Adrenal gland (tissue), 12 donors: ENCODE data around the gene GNAI3. TPM values are rescaled to one million over a fixed set of nuclear protein-coding genes. Genes with fewer than 3 reads are reported as not detected.

Source experiments
- DNase-seq, 7 donors: peaks; one replicate each; pipeline ENCODE4 v3.0.0-alpha.2; 2019 to 2020
- H3K27ac ChIP-seq, 5 donors: fragments of 200-600 bp; sonication (generic) in 4 of 5; 1 replicate in 3 of 5; 2 replicates in 2 of 5; pipeline versions ENCODE4 v1.5.1 to v1.8.0; 2016 to 2020; ENCODE audit warnings: mild to moderate bottlenecking in 1 of 5
- H3K27me3 ChIP-seq: fragments of 200-600 bp; 2 replicates; pipeline ENCODE4 v1.8.0; 2021
- H3K36me3 ChIP-seq, 2 donors: fragments of 200-600 bp; replicated peaks in 1 of 2; 1 replicate in 1 of 2; 2 replicates in 1 of 2; pipeline versions ENCODE4 v1.5.1 to v1.8.0; 2018 to 2022
- H3K4me1 ChIP-seq, 2 donors: fragments of 200-600 bp; replicated peaks in 1 of 2; 1 replicate in 1 of 2; 2 replicates in 1 of 2; pipeline versions ENCODE4 v1.5.1 to v1.8.0; 2018 to 2021
- H3K4me3 ChIP-seq, 4 donors: fragments of 200-600 bp; sonication (generic) in 3 of 4; one replicate each; pipeline ENCODE4 v1.5.1; 2016 to 2018
- H3K9me3 ChIP-seq, 3 donors: fragments of 200-600 bp; sonication (generic) in 1 of 3; replicated peaks in 1 of 3; 1 replicate in 2 of 3; 2 replicates in 1 of 3; pipeline versions ENCODE4 v1.5.1 to v1.8.0; 2016 to 2021
- POLR2A ChIP-seq, 2 donors: fragments of 450-650 bp; IDR thresholded peaks; one replicate each; pipeline ENCODE4 v1.6.1; 2017; ENCODE audit warnings: antibody characterized with exemption in 2 of 2, mild to moderate bottlenecking in 2 of 2, moderate library complexity in 1 of 2
- WGBS, 4 donors: extraction: QIAGEN DNeasy Blood & Tissue Kit in 2 of 4; methylation state at CpG; one replicate each; pipeline versions ENCODE4 v1.1.5 to v1.1.7; 2013 to 2017; 5-methylcytosine and 5-hydroxymethylcytosine counted together
- intact Hi-C, 2 donors: fragments of 100-400 bp; cut with DNase I; formaldehyde crosslinking; loops; one replicate each; pipeline versions ENCODE4 v1.14.1 to v1.15.0; 2022 to 2023
- polyA plus RNA-seq, 3 donors: library from polyadenylated mRNA; stranded (reverse); fragments of 200-250 nt in 2 of 3; fragments of 350-450 nt in 1 of 3; fragmentation: Illumina TruSeq in 1 of 3; extraction: RNeasy Lipid Tissue Mini Kit (QIAGEN cat#74804) in 1 of 3; gene quantifications; one replicate each; pipeline ENCODE4 v1.2.3, GENCODE V29; 2013 to 2014
- total RNA-seq, 9 donors: library from RNA; depleted of rRNA in 4 of 9; stranded (reverse); fragments of >200 nt in 4 of 9; fragments of 120-200 nt in 1 of 9; fragmentation: NEBNext Ultra II Directional in 1 of 9; extraction: Animal tissue kit (Norgen Biotek cat#: 25700) in 1 of 9; gene quantifications; one replicate each; pipeline versions ENCODE4 v1.1.0 to v1.2.4, GENCODE V29; 2013 to 2023
- TF ChIP-seq, protein P1 (sequence below), 6 experiments: fragments of 450-650 bp in 4 of 6; fragments of 200-600 bp in 2 of 6; sonication (generic) in 1 of 6; IDR thresholded peaks; 1 replicate in 5 of 6; 2 replicates in 1 of 6; pipeline versions ENCODE4 v1.5.1 to v1.8.0; 2016 to 2021; ENCODE audit warnings: antibody characterized with exemption in 6 of 6, mild to moderate bottlenecking in 2 of 6, moderate library complexity in 1 of 6
- donor health status: healthy with polysubstance abuse.
- donor health status: Bipolar disorder and iron deficiency.
- donor health status: DM: yes; HTN: yes; CAD: no.
- donor health status: DM: no; HTN: no; CAD: no.
- donor health status: DM: no; HTN: no; CAD: no.
- donor health status: DM: yes; HTN: yes; CAD: no.

GNAI3 gene
- total and polyA plus RNA-seq, 12 donors: 1.6 to 12.0 (median 5.6) TPM

DNA sequence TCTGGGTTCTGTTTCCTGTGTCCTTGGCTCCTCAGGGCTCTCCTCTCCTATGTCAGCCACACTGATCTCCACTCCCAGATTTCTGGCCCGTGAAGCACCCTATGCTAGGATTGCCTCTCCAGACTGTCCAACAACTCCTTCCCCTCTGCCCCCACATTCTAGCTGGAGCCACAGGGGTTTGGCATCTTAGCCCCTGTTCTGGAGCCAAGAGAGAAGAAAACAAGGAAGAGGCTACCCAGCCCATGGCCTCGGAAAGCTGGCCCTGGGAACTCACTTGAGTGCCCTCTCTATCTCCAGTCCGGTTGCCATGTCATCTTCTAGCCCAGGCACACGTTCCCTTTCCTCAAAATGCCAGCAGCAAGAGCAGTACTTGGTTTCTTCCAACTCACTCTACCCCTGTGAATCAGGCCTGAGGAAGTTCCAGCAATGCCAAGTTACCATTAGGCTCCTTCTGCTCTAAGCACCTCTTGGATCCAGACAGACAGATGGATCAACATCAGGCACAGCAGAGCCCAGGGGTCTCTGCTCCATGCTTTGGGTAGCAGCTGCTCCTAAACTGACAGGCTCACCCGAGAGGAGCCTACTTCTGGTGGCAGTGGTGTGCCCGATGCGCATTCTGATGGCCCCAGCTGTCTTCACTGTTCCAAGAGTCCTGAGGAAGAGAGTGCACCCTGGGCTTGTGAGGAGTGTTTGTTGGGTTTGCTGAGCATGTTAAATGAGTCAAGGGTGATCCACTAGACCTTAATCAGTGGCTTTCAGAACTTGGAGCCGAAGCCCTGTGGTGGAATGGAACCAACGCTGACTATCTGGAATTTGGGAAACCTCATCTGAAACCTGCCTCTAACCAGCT, 20.3 kb upstream of the GNAI3 start:
- Histone ChIP-seq H3K36me3 (no peaks in the 10 kb centered on the region), H3K27me3 (no peaks in the 10 kb centered on the region), H3K4me3 (no peak overlapping the region), H3K27ac (no peak overlapping the region), H3K9me3 (no peaks in the 10 kb centered on the region), H3K4me1 (peaks cover 14 to 27% of the 10 kb centered on the region in 2 donors)
- intact Hi-C loops: loop anchor here in 1 of 2 donors (2.0 kb wide), 1 partner anchor 31 kb away; no protein-coding TSS in a partner anchor
- TF ChIP-seq, protein P1, sequence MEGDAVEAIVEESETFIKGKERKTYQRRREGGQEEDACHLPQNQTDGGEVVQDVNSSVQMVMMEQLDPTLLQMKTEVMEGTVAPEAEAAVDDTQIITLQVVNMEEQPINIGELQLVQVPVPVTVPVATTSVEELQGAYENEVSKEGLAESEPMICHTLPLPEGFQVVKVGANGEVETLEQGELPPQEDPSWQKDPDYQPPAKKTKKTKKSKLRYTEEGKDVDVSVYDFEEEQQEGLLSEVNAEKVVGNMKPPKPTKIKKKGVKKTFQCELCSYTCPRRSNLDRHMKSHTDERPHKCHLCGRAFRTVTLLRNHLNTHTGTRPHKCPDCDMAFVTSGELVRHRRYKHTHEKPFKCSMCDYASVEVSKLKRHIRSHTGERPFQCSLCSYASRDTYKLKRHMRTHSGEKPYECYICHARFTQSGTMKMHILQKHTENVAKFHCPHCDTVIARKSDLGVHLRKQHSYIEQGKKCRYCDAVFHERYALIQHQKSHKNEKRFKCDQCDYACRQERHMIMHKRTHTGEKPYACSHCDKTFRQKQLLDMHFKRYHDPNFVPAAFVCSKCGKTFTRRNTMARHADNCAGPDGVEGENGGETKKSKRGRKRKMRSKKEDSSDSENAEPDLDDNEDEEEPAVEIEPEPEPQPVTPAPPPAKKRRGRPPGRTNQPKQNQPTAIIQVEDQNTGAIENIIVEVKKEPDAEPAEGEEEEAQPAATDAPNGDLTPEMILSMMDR (IDR thresholded peaks at IDR 0.05): no peak
- TF ChIP-seq POLR2A (IDR thresholded peaks at IDR 0.05): no peak
- 82 to 89% (median 86%) methylated on average over 9 of the region's 9 CpGs for WGBS, 4 donors
- DNase-seq: peak in 1 of 7 donors; percentile 41

DNA sequence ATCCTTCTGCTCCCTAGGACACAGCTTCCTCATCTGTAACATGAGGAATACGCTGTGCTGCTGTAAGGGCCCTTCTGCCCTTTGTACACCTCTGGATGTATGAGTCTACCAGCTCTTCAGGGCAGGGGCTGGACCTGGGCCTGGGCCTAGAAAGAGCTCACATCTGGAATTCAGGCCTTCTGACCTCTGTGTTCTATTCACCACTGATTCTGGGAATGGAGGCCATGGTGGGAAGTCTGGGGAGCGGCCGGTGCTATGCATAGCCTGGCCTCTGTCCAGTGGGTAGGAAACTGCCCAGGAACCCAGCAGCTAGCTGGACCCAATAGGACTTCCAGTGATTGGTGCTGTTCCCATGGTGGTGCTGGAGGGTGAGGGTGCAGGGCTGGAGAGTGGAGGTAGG, 19.7 kb upstream of the GNAI3 start:
- no peak overlapping the region for H3K4me3 ChIP-seq
- DNase-seq: no peak
- H3K4me1 ChIP-seq: peaks cover 14 to 27% of the 10 kb centered on the region in 2 donors
- no peaks in the 10 kb centered on the region for H3K36me3 ChIP-seq
- WGBS, 4 donors: 79 to 92% (median 84%) methylated on average over 2 to 3 of the region's 3 CpGs
- H3K27me3 ChIP-seq: no peaks in the 10 kb centered on the region
- TF ChIP-seq, protein P1 (IDR thresholded peaks at IDR 0.05): no peak
- no peak for TF ChIP-seq POLR2A (IDR thresholded peaks at IDR 0.05)
- H3K27ac ChIP-seq: no peak overlapping the region
- no peaks in the 10 kb centered on the region for H3K9me3 ChIP-seq
- intact Hi-C loops: loop anchor here in 1 of 2 donors (2.0 kb wide), 1 partner anchor 32 kb away; no protein-coding TSS in a partner anchor

DNA sequence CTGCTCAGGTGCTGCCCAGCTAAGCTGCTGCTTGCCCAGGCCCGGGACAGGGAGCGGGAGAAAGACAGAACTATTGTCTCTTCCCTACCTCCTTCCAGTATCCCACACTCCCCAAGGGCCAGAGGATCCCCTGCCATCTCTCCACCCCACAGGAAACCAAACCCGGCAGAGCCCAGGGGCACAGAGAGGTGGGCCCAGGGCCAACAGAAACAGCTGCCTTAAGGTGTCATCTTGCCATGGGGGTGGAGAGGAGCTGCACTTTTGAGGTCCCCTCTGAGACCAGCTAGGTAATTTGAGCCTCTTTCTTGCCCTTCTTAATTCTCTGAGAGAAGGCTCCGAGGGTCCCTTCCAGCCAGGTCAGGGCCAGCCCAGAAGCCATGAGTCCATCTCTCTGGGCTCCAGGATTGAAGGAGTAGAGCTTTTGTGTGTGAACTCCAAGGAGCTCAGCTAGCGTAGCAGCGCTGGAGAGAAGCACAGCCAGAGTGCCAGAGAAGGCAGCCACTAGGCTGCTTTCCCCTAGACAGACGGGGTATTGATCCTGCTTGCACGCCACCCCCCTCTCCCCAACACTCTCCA, 18.4 kb upstream of the GNAI3 start:
- intact Hi-C loops: loop anchor here (2.0 to 10.0 kb wide), 4 partner anchors 19 to 255 kb away; partner anchors contain the start of gene PSMA5 (in 1 of the 2)
- peaks cover 14 to 27% of the 10 kb centered on the region in 2 donors for H3K4me1 ChIP-seq
- no peaks in the 10 kb centered on the region for H3K27me3 ChIP-seq
- DNase-seq: no peak
- no peaks in the 10 kb centered on the region for H3K36me3 ChIP-seq
- 57 to 68% (median 62%) methylated on average over 3 to 8 of the region's 8 CpGs for WGBS, 4 donors
- H3K27ac ChIP-seq: peak overlapping the region in 3 of 5 donors; percentile 23 to 57 (median 30)
- H3K9me3 ChIP-seq: no peaks in the 10 kb centered on the region
- H3K4me3 ChIP-seq: no peak overlapping the region
- TF ChIP-seq, protein P1 (IDR thresholded peaks at IDR 0.05): no peak
- no peak for TF ChIP-seq POLR2A (IDR thresholded peaks at IDR 0.05)

DNA sequence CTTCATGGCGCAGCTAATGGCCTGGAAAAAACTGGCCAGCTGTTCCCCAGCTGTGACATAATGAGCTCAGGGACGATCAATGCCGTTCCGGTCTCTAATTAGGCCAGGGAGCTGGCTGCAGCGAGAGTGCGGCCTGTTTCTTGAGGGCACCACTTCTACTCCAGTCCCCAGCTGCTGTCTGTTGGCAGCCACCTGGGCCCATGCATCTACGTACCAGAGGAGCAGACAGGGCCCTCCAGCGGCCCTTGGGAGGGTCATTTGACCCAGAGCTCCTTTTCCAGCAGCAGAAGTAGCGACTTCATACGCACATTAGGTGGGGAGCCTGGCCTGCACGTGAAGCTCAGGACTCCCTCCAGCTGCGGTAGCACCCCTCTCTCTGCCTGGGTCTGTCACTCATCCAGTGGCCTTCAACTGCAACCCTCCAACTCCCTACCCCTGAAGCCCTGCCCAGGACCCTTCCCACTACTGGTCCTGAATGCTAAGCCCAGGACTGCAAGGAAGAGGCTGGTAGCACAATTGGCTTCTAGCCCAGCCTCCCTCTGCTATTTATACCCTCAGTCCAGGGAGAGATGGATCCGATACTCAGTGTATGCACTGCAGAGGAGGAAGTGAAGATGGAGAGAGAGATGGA, 17.8 kb upstream of the GNAI3 start:
- no peak overlapping the region for H3K4me3 ChIP-seq
- H3K27ac ChIP-seq: peak overlapping the region in 3 of 5 donors; percentile 23 to 57 (median 30)
- intact Hi-C loops: loop anchor here (2.0 to 10.0 kb wide), 3 partner anchors 20 to 256 kb away; partner anchors contain the start of gene PSMA5 (in 1 of the 2)
- peaks cover 14 to 27% of the 10 kb centered on the region in 2 donors for H3K4me1 ChIP-seq
- TF ChIP-seq, protein P1 (IDR thresholded peaks at IDR 0.05): no peak
- TF ChIP-seq POLR2A (IDR thresholded peaks at IDR 0.05): no peak
- WGBS, 4 donors: 54 to 69% (median 63%) methylated on average over 11 to 13 of the region's 13 CpGs
- H3K9me3 ChIP-seq: no peaks in the 10 kb centered on the region
- peak in 1 of 7 donors; percentile 26 for DNase-seq
- H3K36me3 ChIP-seq: no peaks in the 10 kb centered on the region
- H3K27me3 ChIP-seq: no peaks in the 10 kb centered on the region
